Activated CD8-positive, alpha-beta T cell treated with anti-CD3 and anti-CD28 coated beads for 36 hours (primary cell): ENCODE results near the gene FOXP1. TPM values are rescaled to one million over a fixed set of nuclear protein-coding genes. Genes with fewer than 3 reads are reported as not detected.

Source experiments
- ATAC-seq: fragments of 200-7000 bp; cut with Tn5 transposase; one replicate; pipeline ENCODE4 v1.10.0; 2021; ENCODE audit warnings: mild to moderate bottlenecking, moderate library complexity
- CTCF ChIA-PET: fragments of 350-600 bp; sonication (Branson Sonifier 250); formaldehyde crosslinking; loops from one replicate; lab custom pipeline; 2021; ENCODE audit warnings: antibody characterized with exemption; lab: Charles Lee
- POLR2A ChIA-PET: fragments of 350-600 bp; sonication (Branson Sonifier 250); formaldehyde crosslinking; loops from one replicate; lab custom pipeline; 2021; ENCODE audit warnings: antibody characterized with exemption; lab: Charles Lee
- DNase-seq: peaks from one replicate; pipeline ENCODE4 v3.0.0-alpha.2; 2020
- H3K27ac Mint-ChIP-seq: one replicate; pipeline ENCODE4 v1.8.0; 2021; ENCODE audit warnings: mild to moderate bottlenecking, mixed read lengths
- H3K27me3 Mint-ChIP-seq: one replicate; pipeline ENCODE4 v1.8.0; 2021; ENCODE audit warnings: mixed read lengths
- H3K36me3 Mint-ChIP-seq: one replicate; pipeline ENCODE4 v1.8.0; 2021; ENCODE audit warnings: low read depth, mixed read lengths
- H3K4me1 Mint-ChIP-seq: one replicate; pipeline ENCODE4 v1.8.0; 2021; ENCODE audit warnings: low read depth, mixed read lengths
- H3K4me3 Mint-ChIP-seq: one replicate; pipeline ENCODE4 v1.8.0; 2021; ENCODE audit warnings: mild to moderate bottlenecking, moderate library complexity, mixed read lengths
- H3K9me3 Mint-ChIP-seq: one replicate; pipeline ENCODE4 v1.8.0; 2021; ENCODE audit warnings: mixed read lengths
- intact Hi-C: fragments of 100-400 bp; cut with micrococcal nuclease; formaldehyde crosslinking; loops from one replicate; pipeline ENCODE4 v1.10.0; 2022
- total RNA-seq, 2 experiments: library from RNA; stranded (reverse); gene quantifications; one replicate each; pipeline ENCODE4 v1.2.3, GENCODE V29; 2021
- TF ChIP-seq, protein P1 (sequence below): fragments of 200-600 bp; IDR thresholded peaks from one replicate; pipeline ENCODE4 v1.8.0; 2022; ENCODE audit warnings: antibody characterized with exemption, mild to moderate bottlenecking

FOXP1 gene
- total RNA-seq, 2 experiments from 2014 or later = 145 to 153 TPM

GRCh38 chr3:70926835-70927234 lies 656.7 kb downstream of the FOXP1 start:
- H3K27ac Mint-ChIP-seq = no peak overlapping the region
- no peaks in the 10 kb centered on the region for H3K27me3 Mint-ChIP-seq
- no peak overlapping the region for H3K4me3 Mint-ChIP-seq
- ChIA-PET POLR2A (no interaction called here), CTCF (no interaction called here)
- H3K9me3 Mint-ChIP-seq = peaks cover 1% of the 10 kb centered on the region
- DNase-seq (no peak), ATAC-seq (no peak)
- H3K36me3 Mint-ChIP-seq = no peaks in the 10 kb centered on the region
- TF ChIP-seq, protein P1, sequence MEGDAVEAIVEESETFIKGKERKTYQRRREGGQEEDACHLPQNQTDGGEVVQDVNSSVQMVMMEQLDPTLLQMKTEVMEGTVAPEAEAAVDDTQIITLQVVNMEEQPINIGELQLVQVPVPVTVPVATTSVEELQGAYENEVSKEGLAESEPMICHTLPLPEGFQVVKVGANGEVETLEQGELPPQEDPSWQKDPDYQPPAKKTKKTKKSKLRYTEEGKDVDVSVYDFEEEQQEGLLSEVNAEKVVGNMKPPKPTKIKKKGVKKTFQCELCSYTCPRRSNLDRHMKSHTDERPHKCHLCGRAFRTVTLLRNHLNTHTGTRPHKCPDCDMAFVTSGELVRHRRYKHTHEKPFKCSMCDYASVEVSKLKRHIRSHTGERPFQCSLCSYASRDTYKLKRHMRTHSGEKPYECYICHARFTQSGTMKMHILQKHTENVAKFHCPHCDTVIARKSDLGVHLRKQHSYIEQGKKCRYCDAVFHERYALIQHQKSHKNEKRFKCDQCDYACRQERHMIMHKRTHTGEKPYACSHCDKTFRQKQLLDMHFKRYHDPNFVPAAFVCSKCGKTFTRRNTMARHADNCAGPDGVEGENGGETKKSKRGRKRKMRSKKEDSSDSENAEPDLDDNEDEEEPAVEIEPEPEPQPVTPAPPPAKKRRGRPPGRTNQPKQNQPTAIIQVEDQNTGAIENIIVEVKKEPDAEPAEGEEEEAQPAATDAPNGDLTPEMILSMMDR = no peak
- intact Hi-C loops = no loop called here
- no peaks in the 10 kb centered on the region for H3K4me1 Mint-ChIP-seq

- ChIA-PET POLR2A (no interaction called here), CTCF (no interaction called here)
- TF ChIP-seq, protein P1 = no peak
- H3K4me3 Mint-ChIP-seq = no peak overlapping the region
- H3K27me3 Mint-ChIP-seq = peaks cover 2% of the 10 kb centered on the region
- intact Hi-C loops = no loop called here
- peaks cover under 1% of the 10 kb centered on the region for H3K9me3 Mint-ChIP-seq
- ATAC-seq (no peak), DNase-seq (no peak)
- H3K36me3 Mint-ChIP-seq = no peaks in the 10 kb centered on the region
- H3K4me1 Mint-ChIP-seq = no peaks in the 10 kb centered on the region
- H3K27ac Mint-ChIP-seq = no peak overlapping the region
Measured at GRCh38 chr3:70919661-70920060, 663.9 kb downstream of the FOXP1 start.

DNA sequence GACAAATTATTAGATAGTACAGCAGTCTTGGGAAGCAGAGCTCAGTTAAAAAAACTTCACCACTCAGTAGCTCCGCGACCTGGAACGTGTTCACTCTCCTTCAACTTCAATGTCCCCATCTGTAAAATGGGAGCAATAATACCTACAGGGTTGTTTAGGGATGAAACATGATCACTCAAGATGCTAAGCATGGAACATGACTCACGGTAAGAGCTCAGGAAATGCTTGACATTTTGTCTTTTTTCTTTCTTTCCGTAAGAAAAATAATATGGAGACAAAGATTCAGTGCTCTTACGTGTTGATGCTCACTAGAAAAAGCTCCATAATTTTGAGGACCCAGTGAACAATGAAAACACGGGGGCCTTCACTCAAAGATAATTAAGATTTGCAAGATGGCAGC lies 664.4 kb downstream of the FOXP1 start:
- no peak overlapping the region for H3K27ac Mint-ChIP-seq
- TF ChIP-seq, protein P1 = no peak
- POLR2A ChIA-PET = no interaction called here
- no peaks in the 10 kb centered on the region for H3K4me1 Mint-ChIP-seq
- peaks cover 2% of the 10 kb centered on the region for H3K27me3 Mint-ChIP-seq
- DNase-seq = no peak
- CTCF ChIA-PET = no interaction called here
- no peaks in the 10 kb centered on the region for H3K9me3 Mint-ChIP-seq
- H3K36me3 Mint-ChIP-seq = no peaks in the 10 kb centered on the region
- intact Hi-C loops = no loop called here
- H3K4me3 Mint-ChIP-seq = no peak overlapping the region
- no peak for ATAC-seq

- DNase-seq = no peak
- Mint-ChIP-seq H3K4me1 (no peaks in the 10 kb centered on the region), H3K4me3 (no peak overlapping the region), H3K27ac (no peak overlapping the region), H3K36me3 (no peaks in the 10 kb centered on the region), H3K27me3 (peaks cover 2% of the 10 kb centered on the region), H3K9me3 (no peaks in the 10 kb centered on the region)
- CTCF ChIA-PET = no interaction called here
- ATAC-seq = no peak
- POLR2A ChIA-PET = no interaction called here
- intact Hi-C loops = no loop called here
- TF ChIP-seq, protein P1 = no peak
Measured at GRCh38 chr3:70916375-70917055, 667.0 kb downstream of the FOXP1 start.

GRCh38 chr3:70914862-70915261 lies 668.7 kb downstream of the FOXP1 start:
- Mint-ChIP-seq H3K27me3 (peaks cover 5% of the 10 kb centered on the region), H3K4me3 (no peak overlapping the region), H3K27ac (no peak overlapping the region), H3K36me3 (no peaks in the 10 kb centered on the region), H3K9me3 (no peaks in the 10 kb centered on the region), H3K4me1 (no peaks in the 10 kb centered on the region)
- ChIA-PET CTCF (no interaction called here), POLR2A (no interaction called here)
- intact Hi-C loops = no loop called here
- DNase-seq = no peak
- no peak for ATAC-seq
- TF ChIP-seq, protein P1 = no peak
